SJCRH30 (cell line): ENCODE data around the gene PHF21B. TPM values are rescaled to one million over a fixed set of nuclear protein-coding genes. Genes with fewer than 3 reads are reported as not detected.

Source experiments
- DNase-seq, 2 experiments: peaks; one replicate each; pipeline ENCODE4 v3.0.0-alpha.2; 2015 to 2020
- H3K27ac ChIP-seq: fragments of 250-450 bp; sonication (Bioruptor Pico); 2 replicates; pipeline ENCODE4 v1.5.1; 2020; ENCODE audit warnings: mild to moderate bottlenecking, moderate library complexity
- H3K27me3 ChIP-seq: fragments of 250-450 bp; sonication (Bioruptor Pico); 2 replicates; pipeline ENCODE4 v1.5.1; 2020; ENCODE audit warnings: mild to moderate bottlenecking, moderate library complexity
- H3K36me3 ChIP-seq: fragments of 250-450 bp; sonication (Bioruptor Pico); 2 replicates; pipeline ENCODE4 v1.5.1; 2020; ENCODE audit warnings: mild to moderate bottlenecking, moderate library complexity
- H3K4me1 ChIP-seq: fragments of 250-450 bp; sonication (Bioruptor Pico); 2 replicates; pipeline ENCODE4 v1.5.1; 2020; ENCODE audit warnings: mild to moderate bottlenecking, moderate library complexity
- H3K4me3 ChIP-seq: fragments of 250-450 bp; sonication (Bioruptor Pico); 2 replicates; pipeline ENCODE4 v1.5.1; 2020; ENCODE audit warnings: mild to moderate bottlenecking, moderate library complexity
- H3K9me3 ChIP-seq: fragments of 250-450 bp; sonication (Bioruptor Pico); replicated peaks from 2 replicates; pipeline ENCODE4 v1.5.1; 2020; ENCODE audit warnings: mild to moderate bottlenecking, moderate library complexity
- total RNA-seq: library from RNA; depleted of rRNA; stranded (reverse); fragments of >200 nt; shearing (Covaris generic); gene quantifications from 2 replicates; pipeline ENCODE4 v1.2.3, GENCODE V29; 2014

The PHF21B gene
- total RNA-seq, 1 experiment from 2014 or later, result 5.8 TPM

DNA sequence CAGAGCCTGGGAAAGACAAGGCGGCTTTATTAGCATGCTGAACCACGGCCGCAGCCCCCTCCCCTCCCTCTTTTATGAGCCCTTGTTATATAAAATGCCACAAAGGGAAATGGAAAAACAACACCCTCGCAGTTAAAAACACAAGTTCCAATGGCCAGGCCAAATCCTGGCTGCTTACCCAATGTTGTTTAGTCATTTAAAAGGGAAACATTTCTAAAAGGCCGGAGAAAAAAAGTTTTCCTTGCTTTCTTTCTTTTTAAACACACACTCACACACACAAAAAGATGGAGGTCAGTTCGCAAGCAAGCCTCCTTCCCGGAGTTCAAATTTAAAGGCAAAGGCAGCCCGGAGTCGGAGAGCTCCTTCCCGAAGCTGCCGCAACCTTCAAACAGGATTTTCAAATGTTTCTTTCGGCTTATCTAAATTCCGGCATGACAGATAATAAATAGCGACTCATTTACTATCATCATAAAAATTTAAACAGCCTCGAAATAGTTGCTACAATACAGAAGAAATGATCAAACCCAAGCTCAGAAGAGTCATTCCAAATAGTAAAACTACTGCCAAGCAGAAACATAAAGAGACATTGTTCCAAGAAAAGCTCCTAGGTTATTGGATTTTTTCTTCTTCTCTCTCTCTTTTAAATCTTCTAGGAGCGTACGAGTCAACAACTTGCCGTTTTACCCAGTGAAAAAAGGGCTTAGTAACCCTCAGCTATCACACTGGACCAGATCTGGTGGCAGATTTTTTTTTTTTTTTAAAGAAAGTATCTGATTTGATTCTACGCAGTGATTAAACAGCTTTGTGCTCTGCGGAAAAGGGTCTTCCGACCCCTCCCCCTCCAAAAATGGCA, 3.5 kb downstream of the PHF21B start:
- no peaks in the 10 kb centered on the region for H3K36me3 ChIP-seq
- H3K27ac ChIP-seq, result no peak overlapping the region
- H3K4me1 ChIP-seq, result no peaks in the 10 kb centered on the region
- H3K9me3 ChIP-seq, result no peaks in the 10 kb centered on the region
- DNase-seq, result no peak
- no peaks in the 10 kb centered on the region for H3K27me3 ChIP-seq
- H3K4me3 ChIP-seq, result no peak overlapping the region

DNA sequence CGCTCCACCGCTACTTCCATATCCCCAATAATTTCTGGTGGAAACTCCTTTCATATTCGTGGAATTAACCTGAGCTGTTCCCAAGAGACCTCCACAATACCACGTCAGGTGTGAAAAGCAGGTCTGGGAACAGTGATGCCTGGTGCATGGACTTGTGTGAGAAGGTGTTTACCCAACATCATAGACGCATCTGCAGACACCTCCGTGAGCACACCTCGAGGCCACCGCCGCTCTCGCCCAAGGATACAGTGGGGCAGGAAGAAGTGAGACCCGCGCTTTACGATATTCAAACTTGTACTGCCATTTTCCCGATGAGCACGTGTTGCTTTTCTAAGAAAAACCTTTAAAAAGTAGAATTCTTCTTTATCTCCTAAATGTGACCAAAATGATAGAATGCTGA, 8.2 kb downstream of the PHF21B start:
- DNase-seq, result no peak
- H3K27ac ChIP-seq, result no peak overlapping the region
- H3K36me3 ChIP-seq, result no peaks in the 10 kb centered on the region
- no peak overlapping the region for H3K4me3 ChIP-seq
- H3K9me3 ChIP-seq, result no peaks in the 10 kb centered on the region
- H3K4me1 ChIP-seq, result no peaks in the 10 kb centered on the region
- no peaks in the 10 kb centered on the region for H3K27me3 ChIP-seq

- no peak overlapping the region for H3K27ac ChIP-seq
- DNase-seq, result no peak
- no peak overlapping the region for H3K4me3 ChIP-seq
- no peaks in the 10 kb centered on the region for H3K27me3 ChIP-seq
- no peaks in the 10 kb centered on the region for H3K4me1 ChIP-seq
- H3K9me3 ChIP-seq, result no peaks in the 10 kb centered on the region
- H3K36me3 ChIP-seq, result no peaks in the 10 kb centered on the region
Measured at GRCh38 chr22:45000330-45000729, 9.5 kb downstream of the PHF21B start.

GRCh38 chr22:44999687-45000086, 10.1 kb downstream of the PHF21B start:
- H3K4me3 ChIP-seq, result no peak overlapping the region
- no peaks in the 10 kb centered on the region for H3K36me3 ChIP-seq
- DNase-seq, result no peak
- no peaks in the 10 kb centered on the region for H3K9me3 ChIP-seq
- H3K27ac ChIP-seq, result no peak overlapping the region
- no peaks in the 10 kb centered on the region for H3K27me3 ChIP-seq
- H3K4me1 ChIP-seq, result no peaks in the 10 kb centered on the region

- DNase-seq, result no peak
Measured at GRCh38 chr22:44999231-44999630, 10.6 kb downstream of the PHF21B start.

DNA sequence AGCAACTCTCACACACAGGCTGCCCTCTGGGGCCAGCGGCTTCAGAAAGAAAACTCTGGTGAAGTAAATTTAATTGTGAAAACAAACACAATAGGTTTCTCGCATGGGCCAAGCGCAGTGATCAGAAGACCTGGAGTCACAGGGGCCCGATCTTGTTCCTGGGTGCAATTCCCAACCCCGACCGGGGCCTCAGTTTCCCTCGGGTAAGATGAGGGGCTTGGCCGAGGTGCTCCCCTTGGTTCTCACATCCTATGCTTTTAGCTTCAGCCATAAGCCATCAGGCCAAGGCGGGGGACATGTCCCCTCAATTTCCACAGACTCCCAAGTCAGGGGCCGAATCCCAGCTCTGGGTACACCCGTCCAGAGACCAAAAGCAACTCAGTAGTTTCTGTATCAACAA, 11.5 kb downstream of the PHF21B start:
- H3K27ac ChIP-seq, result no peak overlapping the region
- no peaks in the 10 kb centered on the region for H3K4me1 ChIP-seq
- no peaks in the 10 kb centered on the region for H3K36me3 ChIP-seq
- H3K27me3 ChIP-seq, result no peaks in the 10 kb centered on the region
- H3K4me3 ChIP-seq, result no peak overlapping the region
- no peaks in the 10 kb centered on the region for H3K9me3 ChIP-seq
- no peak for DNase-seq

More at GRCh38 chr22:44999231-44999630, 10.6 kb downstream of the PHF21B start:
- H3K27me3 ChIP-seq, result no peaks in the 10 kb centered on the region
- H3K4me1 ChIP-seq, result no peaks in the 10 kb centered on the region
- H3K36me3 ChIP-seq, result no peaks in the 10 kb centered on the region
- no peak overlapping the region for H3K27ac ChIP-seq
- H3K9me3 ChIP-seq, result no peaks in the 10 kb centered on the region
- H3K4me3 ChIP-seq, result no peak overlapping the region

GRCh38 chr22:44997060-44997459, 12.7 kb downstream of the PHF21B start:
- H3K9me3 ChIP-seq, result no peaks in the 10 kb centered on the region
- H3K27me3 ChIP-seq, result no peaks in the 10 kb centered on the region
- H3K36me3 ChIP-seq, result no peaks in the 10 kb centered on the region
- DNase-seq, result no peak
- H3K27ac ChIP-seq, result no peak overlapping the region
- no peak overlapping the region for H3K4me3 ChIP-seq
- H3K4me1 ChIP-seq, result no peaks in the 10 kb centered on the region

DNA sequence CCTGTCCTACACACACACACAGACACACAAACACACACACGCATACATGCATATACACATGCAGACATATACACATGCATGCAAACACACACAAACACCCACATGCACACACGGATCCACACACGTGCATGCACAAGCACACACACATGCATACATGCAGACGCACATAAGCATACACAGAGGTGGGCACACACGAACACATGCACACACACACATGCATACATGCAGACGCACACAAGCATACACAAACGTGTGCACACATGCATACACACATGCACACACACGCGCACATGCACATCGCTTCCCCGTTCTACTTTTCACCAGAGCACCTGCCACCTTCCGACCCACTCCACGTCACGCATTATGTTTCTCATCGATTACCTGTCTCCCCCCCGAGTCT, 13.2 kb downstream of the PHF21B start:
- H3K4me1 ChIP-seq, result no peaks in the 10 kb centered on the region
- H3K9me3 ChIP-seq, result no peaks in the 10 kb centered on the region
- H3K4me3 ChIP-seq, result no peak overlapping the region
- H3K36me3 ChIP-seq, result no peaks in the 10 kb centered on the region
- H3K27me3 ChIP-seq, result no peaks in the 10 kb centered on the region
- H3K27ac ChIP-seq, result no peak overlapping the region
- no peak for DNase-seq

DNA sequence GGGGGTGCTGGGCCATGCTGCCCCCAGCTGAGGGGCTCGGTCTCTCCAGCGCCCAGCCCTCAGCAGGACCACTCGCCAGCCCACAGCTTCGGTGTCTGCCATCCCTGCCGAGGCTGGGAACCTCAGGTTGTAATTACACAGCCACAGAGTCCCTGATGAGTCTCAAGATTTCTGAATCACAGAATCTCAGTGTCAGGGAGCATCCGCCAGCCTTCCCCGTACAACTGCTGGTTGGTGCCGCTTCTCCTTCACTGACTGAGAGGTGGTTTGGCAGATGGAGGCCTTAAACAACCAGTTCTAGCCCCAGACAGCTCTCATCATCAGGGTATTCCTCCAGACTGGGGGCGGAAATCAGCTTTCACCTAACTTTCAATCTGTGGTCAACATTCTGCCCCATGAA, 13.7 kb downstream of the PHF21B start:
- Histone ChIP-seq H3K36me3 (no peaks in the 10 kb centered on the region), H3K27ac (no peak overlapping the region), H3K4me1 (no peaks in the 10 kb centered on the region), H3K9me3 (no peaks in the 10 kb centered on the region), H3K27me3 (no peaks in the 10 kb centered on the region), H3K4me3 (no peak overlapping the region)
- DNase-seq, result no peak

DNA sequence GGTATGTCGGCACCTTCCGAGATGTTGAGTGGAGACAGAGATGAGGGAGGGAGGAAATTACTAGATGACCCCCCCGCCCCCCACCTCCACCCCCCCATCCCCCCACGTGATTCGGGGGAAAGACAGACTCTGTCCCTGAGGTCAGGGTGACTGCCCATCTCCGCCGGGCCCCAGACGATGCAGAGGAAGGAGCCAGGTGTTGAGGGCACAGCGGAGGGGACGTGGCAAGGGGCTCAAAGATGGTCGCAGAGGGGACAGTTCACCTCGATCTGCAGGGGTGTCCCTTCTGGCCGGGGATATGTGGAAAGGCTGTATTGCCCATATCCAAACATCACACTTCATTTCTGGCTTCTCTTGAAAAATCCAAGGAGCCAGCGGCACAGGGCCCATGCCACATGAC, 14.1 kb downstream of the PHF21B start:
- H3K4me3 ChIP-seq, result no peak overlapping the region
- H3K4me1 ChIP-seq, result no peaks in the 10 kb centered on the region
- H3K27ac ChIP-seq, result no peak overlapping the region
- H3K9me3 ChIP-seq, result no peaks in the 10 kb centered on the region
- no peak for DNase-seq
- no peaks in the 10 kb centered on the region for H3K36me3 ChIP-seq
- no peaks in the 10 kb centered on the region for H3K27me3 ChIP-seq

DNA sequence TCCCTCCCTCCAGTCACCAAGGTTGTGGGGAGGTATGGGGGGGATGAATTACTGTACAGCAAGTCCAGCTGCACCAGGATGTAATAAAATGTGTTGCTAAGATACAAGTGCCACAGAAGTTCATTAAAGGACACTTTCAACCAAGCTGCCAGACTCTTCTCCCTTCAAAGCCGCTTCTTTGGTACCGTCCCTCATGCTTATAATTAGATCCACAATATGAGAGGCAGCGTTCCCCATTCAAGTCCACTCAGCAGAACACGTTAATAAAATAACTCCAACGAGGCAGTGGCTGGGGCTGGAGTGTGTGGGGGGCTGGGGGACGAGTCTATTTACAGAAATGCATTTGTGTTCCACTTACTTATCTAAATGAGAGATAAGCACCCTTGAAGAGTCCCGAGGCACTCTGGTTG, 14.7 kb downstream of the PHF21B start:
- no peaks in the 10 kb centered on the region for H3K27me3 ChIP-seq
- H3K4me3 ChIP-seq, result no peak overlapping the region
- H3K27ac ChIP-seq, result no peak overlapping the region
- no peaks in the 10 kb centered on the region for H3K4me1 ChIP-seq
- no peaks in the 10 kb centered on the region for H3K9me3 ChIP-seq
- no peaks in the 10 kb centered on the region for H3K36me3 ChIP-seq
- no peak for DNase-seq

DNA sequence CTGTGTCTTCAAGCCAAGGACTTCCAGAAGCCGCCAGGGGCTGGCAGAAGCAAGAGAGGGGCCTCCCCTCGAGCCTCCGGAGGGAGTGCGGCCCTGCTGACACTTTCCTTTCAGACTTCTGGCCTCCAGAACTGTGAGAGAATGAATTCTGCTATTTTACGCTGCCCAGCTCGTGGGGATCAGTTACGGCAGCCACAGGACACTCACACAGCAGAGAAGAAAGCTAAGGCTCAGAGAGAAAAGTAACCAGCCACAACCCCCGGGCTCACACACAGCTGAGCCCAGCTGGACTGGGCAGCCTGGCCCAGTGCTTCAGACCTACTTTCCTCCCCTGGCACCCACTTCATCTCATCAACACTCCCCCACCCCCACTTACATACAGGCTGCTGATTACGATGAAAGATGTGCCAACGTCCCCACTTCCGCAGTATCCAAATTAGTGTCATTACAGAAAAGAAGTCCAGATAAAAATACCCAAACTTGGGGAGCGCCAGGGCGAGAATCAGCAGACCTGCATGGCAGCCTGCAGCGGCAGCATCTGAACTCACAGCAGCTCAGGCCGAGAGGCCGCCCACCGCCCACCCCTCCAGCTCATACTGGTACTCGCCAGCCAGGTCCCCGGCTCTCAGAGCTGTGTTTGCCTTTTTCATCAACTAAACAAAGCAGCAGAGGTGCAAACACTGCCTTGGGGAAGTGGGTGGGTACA, 15.3 kb downstream of the PHF21B start:
- H3K27me3 ChIP-seq, result no peaks in the 10 kb centered on the region
- no peaks in the 10 kb centered on the region for H3K36me3 ChIP-seq
- no peak overlapping the region for H3K4me3 ChIP-seq
- DNase-seq, result no peak
- no peaks in the 10 kb centered on the region for H3K4me1 ChIP-seq
- no peak overlapping the region for H3K27ac ChIP-seq
- no peaks in the 10 kb centered on the region for H3K9me3 ChIP-seq

DNA sequence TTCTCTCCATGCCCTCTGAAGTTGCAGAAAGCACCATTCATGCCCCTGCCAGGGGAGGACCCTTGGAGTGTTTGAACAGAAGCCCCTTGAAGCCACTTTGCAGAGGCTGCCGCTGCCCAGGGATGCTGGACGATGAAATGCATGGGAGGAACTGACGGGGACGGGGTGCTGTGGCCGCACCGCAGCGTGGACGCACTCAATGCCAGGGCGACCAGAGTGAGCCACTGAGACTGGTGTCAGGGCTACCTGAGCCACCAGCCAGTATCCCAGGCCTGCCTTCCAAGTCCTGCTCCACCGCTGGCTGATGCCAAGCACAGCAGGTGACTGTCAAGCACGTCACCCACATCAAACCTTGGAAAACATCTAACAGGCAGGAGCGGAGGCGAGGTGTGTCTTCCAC, 17.6 kb downstream of the PHF21B start:
- Histone ChIP-seq H3K27ac (no peak overlapping the region), H3K9me3 (no peaks in the 10 kb centered on the region), H3K27me3 (no peaks in the 10 kb centered on the region), H3K36me3 (no peaks in the 10 kb centered on the region), H3K4me1 (no peaks in the 10 kb centered on the region), H3K4me3 (no peak overlapping the region)
- no peak for DNase-seq

DNA sequence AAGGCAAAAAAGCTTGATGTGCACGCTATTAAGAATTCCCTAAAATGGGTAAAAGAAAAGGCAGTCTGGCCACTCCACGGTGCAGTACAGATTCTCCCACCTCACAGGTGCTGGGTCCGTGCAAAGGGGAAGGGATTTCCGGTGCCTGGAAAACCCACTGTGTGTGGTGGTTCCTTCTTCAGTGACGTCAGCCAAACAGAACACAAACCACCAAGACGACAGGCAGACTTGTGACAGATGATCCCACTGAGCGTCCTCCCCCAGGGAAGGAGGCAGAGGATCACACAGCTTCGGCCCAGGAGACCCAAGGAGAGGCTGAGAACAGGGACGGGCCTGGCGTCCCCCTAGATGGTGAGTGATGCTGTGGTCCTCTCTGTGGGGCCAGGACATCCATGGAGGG, 18.6 kb downstream of the PHF21B start:
- no peaks in the 10 kb centered on the region for H3K9me3 ChIP-seq
- H3K4me3 ChIP-seq, result no peak overlapping the region
- no peak for DNase-seq
- no peak overlapping the region for H3K27ac ChIP-seq
- no peaks in the 10 kb centered on the region for H3K36me3 ChIP-seq
- H3K27me3 ChIP-seq, result no peaks in the 10 kb centered on the region
- H3K4me1 ChIP-seq, result no peaks in the 10 kb centered on the region

GRCh38 chr22:44990810-44991209, 19.0 kb downstream of the PHF21B start:
- H3K36me3 ChIP-seq, result no peaks in the 10 kb centered on the region
- no peaks in the 10 kb centered on the region for H3K4me1 ChIP-seq
- no peaks in the 10 kb centered on the region for H3K9me3 ChIP-seq
- no peak overlapping the region for H3K27ac ChIP-seq
- no peak for DNase-seq
- H3K27me3 ChIP-seq, result no peaks in the 10 kb centered on the region
- no peak overlapping the region for H3K4me3 ChIP-seq

GRCh38 chr22:44990328-44990727, 19.5 kb downstream of the PHF21B start:
- Histone ChIP-seq H3K9me3 (no peaks in the 10 kb centered on the region), H3K27ac (no peak overlapping the region), H3K27me3 (no peaks in the 10 kb centered on the region), H3K4me3 (no peak overlapping the region), H3K36me3 (no peaks in the 10 kb centered on the region), H3K4me1 (no peaks in the 10 kb centered on the region)
- no peak for DNase-seq
